Sigmoid colon (tissue), 7 donors: Measurements from ENCODE around the gene CDHR4. TPM values are rescaled to one million over a fixed set of nuclear protein-coding genes. Genes with fewer than 3 reads are reported as not detected.
"Not testable (repeated sequence)": the region's sequence is repeated elsewhere in the genome, so short reads cannot be mapped to it uniquely, and the experiment has no call there.

Experiments used
- DNase-seq: peaks from one replicate; pipeline ENCODE4 v3.0.0-alpha.2; 2019
- H3K27ac ChIP-seq, 4 donors: fragments of 200-600 bp; sonication (generic); one replicate each; pipeline ENCODE4 v1.5.1; 2016 to 2019; ENCODE audit warnings: mild to moderate bottlenecking in 1 of 4
- H3K27me3 ChIP-seq, 3 donors: fragments of 200-600 bp; sonication (generic); one replicate each; pipeline ENCODE4 v1.5.1; 2019; ENCODE audit warnings: mild to moderate bottlenecking in 1 of 3
- H3K36me3 ChIP-seq, 4 donors: fragments of 200-600 bp; sonication (generic); one replicate each; pipeline ENCODE4 v1.5.1; 2016 to 2019
- H3K4me1 ChIP-seq, 4 donors: fragments of 200-600 bp; sonication (generic); one replicate each; pipeline ENCODE4 v1.5.1; 2017 to 2019
- H3K4me3 ChIP-seq, 4 donors: fragments of 200-600 bp; sonication (generic); one replicate each; pipeline ENCODE4 v1.5.1; 2017 to 2019; ENCODE audit warnings: mild to moderate bottlenecking in 2 of 4, moderate library complexity in 1 of 4
- H3K9me3 ChIP-seq, 4 donors: fragments of 200-600 bp in 3 of 4; sonication (generic) in 3 of 4; one replicate each; pipeline versions ENCODE4 v1.5.1 to v1.6.1; 2013 to 2019
- EP300 ChIP-seq, 4 donors: sonication (generic); formaldehyde crosslinking; IDR thresholded peaks; one replicate each; pipeline ENCODE4 v1.6.1; 2017; ENCODE audit warnings: antibody characterized with exemption in 4 of 4
- POLR2A ChIP-seq, 2 donors: fragments of 450-650 bp; IDR thresholded peaks; one replicate each; pipeline ENCODE4 v1.6.1; 2016; ENCODE audit warnings: antibody characterized with exemption in 2 of 2, mild to moderate bottlenecking in 2 of 2, moderate library complexity in 2 of 2
- POLR2AphosphoS5 ChIP-seq, 4 donors: sonication (generic); formaldehyde crosslinking; IDR thresholded peaks; one replicate each; pipeline ENCODE4 v1.6.1; 2017; ENCODE audit warnings: antibody characterized with exemption in 4 of 4
- WGBS, 2 donors: extraction: QIAGEN DNeasy Blood & Tissue Kit; methylation state at CpG; one replicate each; pipeline ENCODE4 v1.1.7; 2013; 5-methylcytosine and 5-hydroxymethylcytosine counted together
- intact Hi-C: fragments of 100-400 bp; cut with DNase I; formaldehyde crosslinking; loops from one replicate; pipeline ENCODE4 v1.15.1; 2023
- polyA plus RNA-seq, 3 donors: library from polyadenylated mRNA; stranded (reverse); fragments of 200-250 nt; gene quantifications; one replicate each; pipeline ENCODE4 v1.2.3, GENCODE V29; 2013
- total RNA-seq, 4 donors: library from RNA; depleted of rRNA; stranded (reverse); fragments of >200 nt; gene quantifications; one replicate each; pipeline ENCODE4 v1.1.0, GENCODE V29; 2016
- TF ChIP-seq, protein P1 (sequence below), 4 experiments: fragments of 450-650 bp in 3 of 4; fragments of 200-600 bp in 1 of 4; IDR thresholded peaks; one replicate each; pipeline ENCODE4 v1.5.1; 2016 to 2019; ENCODE audit warnings: antibody characterized with exemption in 4 of 4, mild to moderate bottlenecking in 3 of 4, moderate library complexity in 2 of 4
- donor health status: healthy with polysubstance abuse.
- donor health status: Bipolar disorder and iron deficiency.
- donor health status: healthy.

Gene CDHR4
- total and polyA plus RNA-seq, 7 donors: 0.16 to 1.1 (median 0.63) TPM; not detected in 3

GRCh38 chr3:49787536-49787935 is 12.1 kb downstream of the CDHR4 start:
- Histone ChIP-seq H3K9me3 (no peaks in the 10 kb centered on the region), H3K27ac (peak overlapping the region; percentile 93 to 99 (median 99)), H3K4me1 (peaks cover 0 to 39% (median 38%) of the 10 kb centered on the region in 4 donors), H3K27me3 (no peaks in the 10 kb centered on the region), H3K4me3 (no peak overlapping the region), H3K36me3 (peaks cover 0 to 21% (median 0%) of the 10 kb centered on the region in 4 donors)
- intact Hi-C loops: loop anchor here (5.0 kb wide), 1 partner anchor 65 kb away; the partner anchor contains the start of gene GMPPB
- TF ChIP-seq, protein P1, sequence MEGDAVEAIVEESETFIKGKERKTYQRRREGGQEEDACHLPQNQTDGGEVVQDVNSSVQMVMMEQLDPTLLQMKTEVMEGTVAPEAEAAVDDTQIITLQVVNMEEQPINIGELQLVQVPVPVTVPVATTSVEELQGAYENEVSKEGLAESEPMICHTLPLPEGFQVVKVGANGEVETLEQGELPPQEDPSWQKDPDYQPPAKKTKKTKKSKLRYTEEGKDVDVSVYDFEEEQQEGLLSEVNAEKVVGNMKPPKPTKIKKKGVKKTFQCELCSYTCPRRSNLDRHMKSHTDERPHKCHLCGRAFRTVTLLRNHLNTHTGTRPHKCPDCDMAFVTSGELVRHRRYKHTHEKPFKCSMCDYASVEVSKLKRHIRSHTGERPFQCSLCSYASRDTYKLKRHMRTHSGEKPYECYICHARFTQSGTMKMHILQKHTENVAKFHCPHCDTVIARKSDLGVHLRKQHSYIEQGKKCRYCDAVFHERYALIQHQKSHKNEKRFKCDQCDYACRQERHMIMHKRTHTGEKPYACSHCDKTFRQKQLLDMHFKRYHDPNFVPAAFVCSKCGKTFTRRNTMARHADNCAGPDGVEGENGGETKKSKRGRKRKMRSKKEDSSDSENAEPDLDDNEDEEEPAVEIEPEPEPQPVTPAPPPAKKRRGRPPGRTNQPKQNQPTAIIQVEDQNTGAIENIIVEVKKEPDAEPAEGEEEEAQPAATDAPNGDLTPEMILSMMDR (IDR thresholded peaks at IDR 0.05): no peak
- no peak for TF ChIP-seq EP300 (IDR thresholded peaks at IDR 0.05)
- TF ChIP-seq POLR2A (IDR thresholded peaks at IDR 0.05): no peak
- TF ChIP-seq POLR2AphosphoS5 (IDR thresholded peaks at IDR 0.05): no peak
- peak; percentile 22 for DNase-seq
- 89 to 92% methylated on average over 5 of the region's 5 CpGs for WGBS, 2 donors

DNA sequence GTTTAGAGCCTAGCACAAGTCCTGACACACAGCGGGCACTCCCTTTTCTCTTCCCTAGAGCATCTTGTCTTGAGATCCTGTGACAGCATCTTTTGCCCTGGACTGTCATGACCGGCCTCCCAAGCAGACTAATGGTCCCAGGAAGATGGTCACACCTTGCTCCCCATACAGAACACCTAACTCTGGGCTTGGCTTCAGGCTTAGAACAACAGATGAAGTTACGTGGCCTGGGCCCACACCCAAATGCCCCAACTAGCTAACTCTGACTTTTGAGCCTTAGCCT is 12.6 kb downstream of the CDHR4 start:
- Histone ChIP-seq H3K27ac (peak overlapping the region; percentile 93 to 99 (median 99)), H3K36me3 (peaks cover 0 to 25% (median 0%) of the 10 kb centered on the region in 4 donors), H3K9me3 (no peaks in the 10 kb centered on the region), H3K27me3 (no peaks in the 10 kb centered on the region), H3K4me1 (peaks cover 0 to 43% (median 42%) of the 10 kb centered on the region in 4 donors), H3K4me3 (peak overlapping the region; percentile 30 to 100 (median 98))
- intact Hi-C loops: loop anchor here (5.0 kb wide), 1 partner anchor 65 kb away; the partner anchor contains the start of gene GMPPB
- 72 to 74% methylated on average over 3 of the region's 3 CpGs for WGBS, 2 donors
- TF ChIP-seq, protein P1 (IDR thresholded peaks at IDR 0.05): no peak
- TF ChIP-seq POLR2AphosphoS5 (IDR thresholded peaks at IDR 0.05) (no peak), POLR2A (IDR thresholded peaks at IDR 0.05) (no peak), EP300 (IDR thresholded peaks at IDR 0.05) (no peak)
- DNase-seq: no peak

- WGBS, 2 donors: 4% methylated on average over 55 of the region's 55 CpGs
- Histone ChIP-seq H3K4me3 (peak within 1 kb of the TSS; percentile 97 to 100 (median 100)), H3K36me3 (peaks cover 0 to 30% (median 0%) of the 10 kb centered on the region in 4 donors), H3K9me3 (no peaks in the 10 kb centered on the region), H3K27ac (peak within 1 kb of the TSS; percentile 93 to 99 (median 99)), H3K27me3 (no peaks in the 10 kb centered on the region), H3K4me1 (peaks cover 0 to 47% (median 46%) of the 10 kb centered on the region in 4 donors)
- DNase-seq: peak; percentile 100
- intact Hi-C loops: loop anchor here (5.0 kb wide), 1 partner anchor 64 kb away; the partner anchor contains the start of gene GMPPB
- TF ChIP-seq POLR2AphosphoS5 (IDR thresholded peaks at IDR 0.05) (peak; percentile 87 to 94 (median 92)), POLR2A (IDR thresholded peaks at IDR 0.05) (peak; percentile 79 to 84)
- TF ChIP-seq, protein P1 (IDR thresholded peaks at IDR 0.05): no peak
Observed at GRCh38 chr3:49786357-49787181, 13.1 kb downstream of the CDHR4 start, which contains the start of gene IP6K1. Gene IP6K1 (minus strand): TSS chr3:49786542. CDS start chr3:49748040, 38,502 bp downstream.

DNA sequence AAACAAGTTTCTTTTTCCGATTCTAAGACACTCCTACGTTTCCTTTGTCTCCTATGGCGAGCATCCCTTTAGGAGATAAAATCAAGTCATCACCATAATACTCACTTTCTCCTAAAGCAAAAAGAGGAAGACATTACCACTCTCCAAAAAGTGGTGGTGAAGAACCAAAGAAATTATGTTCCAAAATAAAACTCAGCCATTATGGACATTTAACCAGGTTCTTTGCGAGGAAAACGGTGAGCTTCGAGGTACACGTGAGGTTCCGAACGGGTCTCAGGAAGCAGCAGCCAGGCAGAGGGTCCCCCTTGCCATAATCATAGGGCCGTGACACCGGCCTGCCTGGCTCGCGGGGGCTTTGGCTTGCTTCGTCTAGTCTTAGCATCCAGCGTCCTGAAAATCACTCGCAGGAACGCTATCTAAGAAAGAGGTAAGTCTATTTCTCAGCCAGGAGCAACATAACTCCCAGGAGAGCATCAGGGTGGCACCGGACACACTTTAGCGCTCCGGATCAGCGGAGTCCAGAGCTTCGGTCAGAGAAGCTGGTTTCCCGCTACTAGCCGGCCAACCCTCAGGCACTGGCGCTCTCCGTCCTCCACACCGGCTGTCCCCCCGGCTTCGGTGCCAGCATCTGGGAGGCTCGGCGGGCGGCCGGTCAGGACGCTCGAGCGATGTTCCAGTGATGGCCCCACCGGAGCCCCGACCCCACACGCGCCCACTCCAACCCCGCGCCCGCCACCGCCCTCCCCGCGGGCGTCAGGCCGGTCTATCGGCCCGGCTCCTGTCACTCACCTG is 13.9 kb downstream of the CDHR4 start:
- peaks cover 0 to 36% (median 0%) of the 10 kb centered on the region in 4 donors for H3K36me3 ChIP-seq
- peaks cover 0 to 55% (median 55%) of the 10 kb centered on the region in 4 donors for H3K4me1 ChIP-seq
- peak overlapping the region; percentile 93 to 99 (median 99) for H3K27ac ChIP-seq
- intact Hi-C loops: loop anchor here (5.0 kb wide), 1 partner anchor 63 kb away; the partner anchor contains the start of gene GMPPB
- no peaks in the 10 kb centered on the region for H3K9me3 ChIP-seq
- TF ChIP-seq POLR2AphosphoS5 (IDR thresholded peaks at IDR 0.05) (no peak), EP300 (IDR thresholded peaks at IDR 0.05) (no peak), POLR2A (IDR thresholded peaks at IDR 0.05) (no peak)
- TF ChIP-seq, protein P1 (IDR thresholded peaks at IDR 0.05): no peak
- DNase-seq: peak; percentile 76
- H3K27me3 ChIP-seq: no peaks in the 10 kb centered on the region
- peak overlapping the region; percentile 97 to 100 (median 100) for H3K4me3 ChIP-seq
- 2 to 3% methylated on average over 50 of the region's 50 CpGs for WGBS, 2 donors

DNA sequence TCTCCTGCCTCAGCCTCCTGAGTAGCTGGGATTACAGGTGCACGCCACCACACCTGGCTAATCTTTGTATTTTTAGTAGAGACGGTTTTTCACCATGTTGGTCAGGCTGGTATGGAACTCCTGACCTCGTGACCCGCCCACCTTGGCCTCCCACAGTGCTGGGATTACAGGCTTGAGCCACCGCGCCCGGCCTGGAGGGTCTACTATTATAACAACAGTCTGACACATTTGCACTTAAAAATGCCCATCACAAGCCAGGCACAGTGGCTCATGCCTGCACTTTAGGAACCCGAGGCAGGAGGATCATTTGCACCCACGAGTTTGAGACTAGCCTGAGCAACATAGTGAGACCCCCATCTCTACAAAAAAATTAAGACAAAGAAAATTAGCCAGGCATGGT is 17.4 kb downstream of the CDHR4 start:
- peaks cover 0 to 42% (median under 1%) of the 10 kb centered on the region in 4 donors for H3K36me3 ChIP-seq
- H3K27ac ChIP-seq, H3K4me3 ChIP-seq, H3K9me3 ChIP-seq, intact Hi-C loops, H3K27me3 ChIP-seq: not testable (repeated sequence)
- WGBS, 2 donors: 93 to 94% methylated on average over 9 of the region's 9 CpGs
- H3K4me1 ChIP-seq: peaks cover 0 to 66% (median 62%) of the 10 kb centered on the region in 4 donors
- DNase-seq: peak; percentile 54
